22Rv1 (cell line): Measurements from ENCODE around the gene BRD4.

Experiments used
- H3K27ac ChIP-seq: fragments of 450-650 bp; 2 replicates; pipeline ENCODE4 v1.5.1; 2017
- ZFX ChIP-seq: fragments of 450-650 bp; IDR thresholded peaks from 2 replicates; pipeline ENCODE4 v1.6.1; 2017; ENCODE audit warnings: antibody characterized with exemption, borderline replicate concordance
- TF ChIP-seq, protein P1 (sequence below): fragments of 450-650 bp; IDR thresholded peaks from 2 replicates; pipeline ENCODE4 v1.5.1; 2017; ENCODE audit warnings: mild to moderate bottlenecking

BRD4 gene

DNA sequence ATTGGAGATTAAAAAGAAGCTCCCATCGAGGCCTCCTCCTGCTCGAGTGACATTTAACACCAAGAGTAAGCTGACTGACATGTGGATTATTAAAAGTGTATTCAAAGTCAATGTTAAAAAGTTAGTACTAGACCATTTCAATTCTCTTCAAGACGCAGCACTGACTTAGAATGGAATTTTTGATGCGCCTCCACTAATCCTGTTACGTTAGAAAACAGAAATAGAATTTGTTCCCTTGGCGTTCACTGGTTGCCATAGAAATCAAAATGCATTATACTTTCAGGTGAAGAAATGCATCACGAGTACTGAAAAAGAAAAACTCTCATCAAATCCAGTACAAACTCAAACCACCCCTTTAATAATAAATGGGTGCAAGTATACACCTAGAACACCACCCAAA is 42.2 kb downstream of the BRD4 start:
- TF ChIP-seq, protein P1, sequence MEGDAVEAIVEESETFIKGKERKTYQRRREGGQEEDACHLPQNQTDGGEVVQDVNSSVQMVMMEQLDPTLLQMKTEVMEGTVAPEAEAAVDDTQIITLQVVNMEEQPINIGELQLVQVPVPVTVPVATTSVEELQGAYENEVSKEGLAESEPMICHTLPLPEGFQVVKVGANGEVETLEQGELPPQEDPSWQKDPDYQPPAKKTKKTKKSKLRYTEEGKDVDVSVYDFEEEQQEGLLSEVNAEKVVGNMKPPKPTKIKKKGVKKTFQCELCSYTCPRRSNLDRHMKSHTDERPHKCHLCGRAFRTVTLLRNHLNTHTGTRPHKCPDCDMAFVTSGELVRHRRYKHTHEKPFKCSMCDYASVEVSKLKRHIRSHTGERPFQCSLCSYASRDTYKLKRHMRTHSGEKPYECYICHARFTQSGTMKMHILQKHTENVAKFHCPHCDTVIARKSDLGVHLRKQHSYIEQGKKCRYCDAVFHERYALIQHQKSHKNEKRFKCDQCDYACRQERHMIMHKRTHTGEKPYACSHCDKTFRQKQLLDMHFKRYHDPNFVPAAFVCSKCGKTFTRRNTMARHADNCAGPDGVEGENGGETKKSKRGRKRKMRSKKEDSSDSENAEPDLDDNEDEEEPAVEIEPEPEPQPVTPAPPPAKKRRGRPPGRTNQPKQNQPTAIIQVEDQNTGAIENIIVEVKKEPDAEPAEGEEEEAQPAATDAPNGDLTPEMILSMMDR, result no peak
- no peak for TF ChIP-seq ZFX
- H3K27ac ChIP-seq, result no peak overlapping the region

DNA sequence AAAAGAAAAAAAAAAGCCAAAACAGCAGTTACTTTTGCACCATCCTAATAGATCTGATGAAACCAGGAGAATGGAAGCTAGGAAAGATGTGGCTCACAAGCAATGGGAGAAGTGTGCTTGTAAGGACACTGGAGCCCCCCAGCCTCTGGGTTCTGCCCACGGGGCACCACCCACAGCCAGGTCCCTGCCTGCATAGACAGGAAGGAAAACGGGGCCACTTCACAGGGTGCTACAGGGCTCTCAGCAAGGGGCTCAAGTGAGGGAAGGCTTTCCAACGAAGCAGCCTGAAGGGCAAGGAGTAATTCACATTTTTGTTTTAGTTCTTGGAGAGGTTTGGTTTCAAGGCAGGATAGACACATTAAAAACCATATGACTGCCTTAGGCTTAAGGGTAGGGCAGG is 42.7 kb downstream of the BRD4 start:
- H3K27ac ChIP-seq, result peak overlapping the region; percentile 53; the same call in 1 of the 2 replicates
- TF ChIP-seq ZFX, result no peak
- TF ChIP-seq, protein P1, result no peak

- peak overlapping the region; percentile 53 for H3K27ac ChIP-seq
- no peak for TF ChIP-seq ZFX
Measured at GRCh38 chr19:15288146-15288963, 44.0 kb downstream of the BRD4 start.

- H3K27ac ChIP-seq, result peak overlapping the region; percentile 53; the same call in 1 of the 2 replicates
- TF ChIP-seq, protein P1, result no peak
- no peak for TF ChIP-seq ZFX
Measured at GRCh38 chr19:15287496-15287895, 44.8 kb downstream of the BRD4 start.

DNA sequence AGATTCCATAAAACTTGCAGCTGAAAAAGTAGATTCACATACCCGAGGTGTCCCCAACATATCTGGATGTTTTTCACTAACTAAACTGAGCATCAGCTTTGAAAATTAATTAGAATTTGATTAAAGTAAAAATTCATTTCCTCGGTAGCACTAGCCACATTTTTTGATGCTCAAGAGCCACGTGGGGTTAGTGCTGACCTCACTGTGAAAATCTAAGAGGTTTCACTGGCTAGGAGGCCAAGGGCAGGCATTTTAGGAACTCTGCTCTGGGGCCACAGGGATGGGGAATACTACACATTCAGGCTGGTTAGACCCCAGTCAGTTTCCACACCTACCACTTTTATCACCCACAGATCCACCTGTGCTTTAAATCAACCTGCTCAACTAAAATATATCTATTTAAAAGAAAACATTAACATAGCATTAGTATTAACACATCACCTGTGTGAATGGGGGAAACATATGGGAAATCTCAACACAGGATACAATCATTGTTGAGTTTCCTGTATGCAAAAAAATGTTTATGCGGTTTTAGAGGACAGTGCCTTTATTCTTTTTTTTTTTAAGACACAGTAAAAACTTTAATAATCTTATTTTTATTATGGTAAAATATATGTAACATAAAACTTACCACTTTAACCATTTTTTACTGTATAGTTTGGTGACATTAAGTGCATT is 45.5 kb downstream of the BRD4 start:
- no peak overlapping the region for H3K27ac ChIP-seq
- no peak for TF ChIP-seq ZFX
- TF ChIP-seq, protein P1, result no peak

- no peak overlapping the region for H3K27ac ChIP-seq
- TF ChIP-seq, protein P1, result no peak
Measured at GRCh38 chr19:15285896-15286591, 46.3 kb downstream of the BRD4 start.

GRCh38 chr19:15284896-15285295 is 47.4 kb downstream of the BRD4 start:
- peak overlapping the region; percentile 78; the same call in 1 of the 2 replicates for H3K27ac ChIP-seq
- TF ChIP-seq ZFX, result no peak
- TF ChIP-seq, protein P1, result no peak
